GM23248 (cell line): ENCODE data around the gene FIGNL1.

ENCODE experiments used
- EZH2 ChIP-seq: fragments of 200-600 bp; sonication (generic); IDR thresholded peaks from 2 replicates; pipeline ENCODE4 v1.6.1; 2018; ENCODE audit warnings: antibody characterized with exemption, mild to moderate bottlenecking; ENCODE audit not compliant: insufficient read depth, poor library complexity, severe bottlenecking
- EZH2phosphoT487 ChIP-seq: fragments of 200-600 bp; sonication (generic); IDR thresholded peaks from 2 replicates; pipeline ENCODE4 v1.6.1; 2018; ENCODE audit warnings: antibody characterized with exemption, moderate library complexity, mild to moderate bottlenecking, low read depth; ENCODE audit not compliant: insufficient read depth

DNA sequence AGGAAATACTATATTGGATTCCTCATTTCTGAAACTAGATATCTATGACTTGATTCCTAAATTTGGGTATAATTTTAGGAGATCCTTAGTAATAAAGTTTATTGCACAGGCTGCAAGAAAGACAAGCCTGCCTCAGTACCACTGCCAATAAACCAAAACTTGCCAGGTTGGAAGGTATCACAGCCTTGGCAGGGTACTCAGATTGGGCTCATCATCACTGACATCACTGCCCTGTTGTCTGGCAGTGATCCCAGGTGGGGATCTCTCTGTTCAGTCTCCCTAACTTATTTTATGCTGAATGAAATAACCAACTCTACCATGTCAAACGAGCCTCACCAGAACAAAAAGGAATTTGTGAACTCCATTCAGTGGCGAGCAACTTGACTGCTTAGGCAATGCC lies 18.8 kb downstream of the FIGNL1 start:
- TF ChIP-seq EZH2 = no peak
- TF ChIP-seq EZH2phosphoT487 = no peak
